HG03175 (cell line): ENCODE data around the gene MPZL1.

Source experiments
- ATAC-seq: cut with Tn5 transposase; IDR thresholded peaks from one replicate; pipeline ENCODE4 v1.9.1; 2021; ENCODE audit warnings: mild to moderate bottlenecking, moderate library complexity; ENCODE audit not compliant: unreplicated experiment

Gene MPZL1

DNA sequence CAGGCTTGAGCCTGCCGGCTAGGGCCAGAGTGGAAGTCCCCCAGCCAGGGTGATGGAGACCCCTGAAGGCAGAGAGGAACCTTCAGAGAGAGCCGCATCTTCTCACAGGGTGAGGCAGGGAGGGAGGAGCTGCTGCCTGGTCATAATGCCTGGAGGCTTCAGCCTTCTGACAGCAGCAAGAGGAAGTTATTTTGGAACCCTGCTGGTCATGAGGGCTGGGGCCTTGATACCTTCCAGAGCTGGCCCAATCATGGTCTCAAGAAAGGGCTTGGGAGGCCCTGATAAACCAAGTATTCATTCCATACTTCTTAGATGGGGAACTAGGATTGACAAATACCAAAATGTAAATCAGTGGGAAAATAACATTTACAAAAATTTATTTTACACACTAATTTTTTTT, 26.6 kb upstream of the MPZL1 start:
- no peak for ATAC-seq

DNA sequence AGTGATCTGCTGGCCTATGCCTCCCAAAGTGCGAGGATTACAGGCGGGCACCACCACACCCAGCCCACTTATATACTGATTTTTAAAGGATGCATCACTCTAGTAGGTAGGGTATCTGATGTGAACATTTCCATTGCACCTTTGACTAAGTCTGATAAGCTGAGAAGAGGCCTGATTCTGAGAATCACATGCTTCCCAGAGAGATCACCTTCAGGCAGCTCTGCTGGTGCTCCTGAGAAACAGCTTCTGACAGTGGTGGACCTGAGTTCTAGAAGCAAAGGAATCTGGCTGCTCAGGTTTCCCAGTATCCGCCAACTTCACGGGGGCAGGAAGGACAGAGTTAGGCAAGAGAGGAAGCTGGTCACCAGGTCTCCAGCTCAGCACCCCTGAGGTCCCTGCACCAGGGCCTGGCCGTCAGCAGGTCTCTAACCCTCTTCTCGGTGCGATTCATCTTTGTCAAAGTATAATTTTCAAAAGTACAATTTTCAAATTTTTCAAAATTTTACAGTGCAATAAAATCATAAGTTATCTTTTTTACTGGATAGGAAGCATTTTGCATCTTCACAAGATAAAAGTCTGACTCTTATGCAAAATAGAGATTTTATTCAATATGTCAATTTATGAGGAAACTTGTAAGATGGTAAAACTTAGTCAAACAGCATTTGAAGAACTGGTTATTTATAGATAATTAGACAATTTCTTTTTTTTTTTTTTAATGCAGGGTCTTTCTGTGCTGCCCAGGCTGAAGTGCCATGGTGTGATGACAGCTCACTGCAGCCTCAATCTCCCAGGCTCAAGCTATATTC, 25.8 kb upstream of the MPZL1 start:
- ATAC-seq, result no peak

DNA sequence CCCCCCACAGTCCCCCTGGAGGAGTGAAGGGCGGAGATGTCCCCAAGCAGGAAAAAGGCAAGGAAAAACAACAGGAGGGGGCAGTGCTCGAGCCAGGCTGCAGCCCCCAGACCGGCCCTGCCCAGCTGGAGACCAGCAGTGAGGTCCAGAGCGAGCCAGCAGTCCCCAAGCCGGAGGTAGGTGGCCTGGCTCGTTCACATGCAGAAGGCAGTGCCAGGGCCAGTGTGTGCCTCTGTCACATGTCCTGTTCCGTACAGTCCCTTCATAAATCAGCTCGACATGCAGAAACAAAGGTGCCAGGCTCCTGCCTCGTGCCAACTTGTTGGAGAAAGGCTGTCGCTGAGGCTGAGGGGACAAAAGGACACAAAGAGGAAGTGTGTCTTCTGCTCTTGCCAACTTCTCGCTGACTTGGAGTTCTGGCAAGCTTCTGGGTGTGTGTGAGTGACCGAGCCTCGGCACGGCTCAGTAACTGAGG, 24.1 kb upstream of the MPZL1 start:
- ATAC-seq, result no peak

DNA sequence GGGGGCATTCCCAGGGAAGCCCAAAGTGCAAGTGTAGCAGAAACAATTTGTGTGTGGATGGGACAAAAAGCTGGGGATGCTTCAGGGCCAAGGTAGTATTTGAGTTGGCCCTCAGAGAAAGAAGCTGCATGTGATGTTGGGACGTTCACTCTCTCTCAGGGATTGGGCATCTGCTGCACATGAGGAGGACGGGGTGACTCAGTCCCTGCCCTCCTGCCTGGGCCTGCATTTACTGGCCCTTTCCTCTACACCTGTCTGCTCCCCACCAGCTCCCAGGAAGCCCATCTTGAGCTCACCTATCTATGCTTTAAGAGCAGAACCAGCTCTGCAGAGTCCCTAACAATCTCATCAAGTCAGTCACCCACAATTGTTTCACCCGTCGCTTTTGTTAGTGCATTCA, 23.5 kb upstream of the MPZL1 start:
- no peak for ATAC-seq

DNA sequence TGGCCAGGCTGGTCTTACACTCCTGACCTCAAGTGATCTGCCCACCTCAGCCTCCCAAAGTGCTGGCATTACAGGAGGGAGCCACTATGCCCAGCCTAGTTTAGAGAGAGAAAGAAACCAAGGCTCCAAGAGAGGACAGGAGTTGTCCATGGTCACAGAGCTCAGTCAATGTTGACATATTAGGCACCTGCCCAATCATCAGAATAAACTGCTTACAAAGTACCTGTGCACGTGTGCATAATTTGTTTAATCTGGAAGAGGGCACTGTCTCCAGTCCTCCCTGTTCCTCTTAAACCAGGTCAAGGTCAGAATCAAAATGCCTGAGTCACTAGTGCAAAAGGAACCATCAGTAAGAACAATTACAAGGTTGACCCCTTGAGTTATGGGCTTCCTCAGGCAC, 20.3 kb upstream of the MPZL1 start:
- ATAC-seq, result no peak

DNA sequence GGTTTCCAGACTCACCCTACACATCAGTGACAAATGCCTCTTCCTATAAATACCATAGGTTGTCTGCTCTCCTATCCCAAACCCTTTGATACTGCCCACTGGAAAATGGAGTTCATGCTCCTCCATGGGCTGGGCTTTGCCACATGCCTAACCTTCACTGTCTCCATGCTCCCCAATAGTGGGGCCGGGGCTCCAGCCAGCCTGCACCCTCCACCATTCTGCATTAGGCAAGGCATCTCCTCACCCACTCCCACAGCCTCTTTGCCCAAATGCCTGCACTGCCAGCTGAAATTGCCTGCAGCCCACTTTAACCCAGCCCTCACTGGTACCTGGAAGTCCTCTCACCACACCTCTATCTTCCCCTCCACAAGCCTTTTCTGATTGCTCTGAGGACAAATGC, 18.2 kb upstream of the MPZL1 start:
- no peak for ATAC-seq

DNA sequence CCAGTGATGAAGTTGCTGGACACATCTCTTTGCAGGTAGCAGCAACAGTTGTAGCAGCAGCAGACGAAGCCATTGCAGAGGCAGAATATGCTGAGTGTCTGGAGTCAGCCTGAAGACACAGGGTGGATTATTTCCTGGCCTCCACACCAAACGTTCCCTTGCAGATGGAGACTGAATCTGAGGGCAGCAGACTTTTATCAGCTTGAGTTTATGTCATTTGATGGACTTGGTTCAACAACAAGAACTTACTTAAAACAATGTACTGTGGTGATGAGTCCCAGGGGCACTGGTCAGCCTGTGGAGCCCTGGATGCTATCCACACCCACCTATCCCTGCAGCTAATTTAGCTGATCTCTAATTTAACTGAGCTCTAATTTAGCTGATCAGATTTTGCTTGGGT, 17.1 kb upstream of the MPZL1 start:
- no peak for ATAC-seq

DNA sequence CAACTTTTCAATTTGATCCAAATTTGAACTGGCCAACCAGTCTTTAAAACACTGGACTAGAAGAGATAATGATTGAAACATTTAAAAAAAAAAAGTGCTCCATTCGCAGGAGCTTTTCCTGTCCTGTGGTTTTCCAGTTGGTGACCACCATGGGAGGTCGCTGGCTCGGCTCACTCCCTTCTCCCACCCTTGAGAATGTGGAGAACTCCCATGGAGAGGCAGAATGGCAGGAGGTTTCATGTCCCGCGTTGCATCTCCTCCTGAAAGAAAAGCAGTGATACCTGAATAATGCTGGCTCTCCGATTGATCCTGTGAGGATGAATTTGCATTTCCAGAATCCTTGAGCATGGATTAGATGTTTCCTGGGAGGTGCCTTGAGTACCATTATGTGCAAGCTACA, 16.5 kb upstream of the MPZL1 start:
- no peak for ATAC-seq

DNA sequence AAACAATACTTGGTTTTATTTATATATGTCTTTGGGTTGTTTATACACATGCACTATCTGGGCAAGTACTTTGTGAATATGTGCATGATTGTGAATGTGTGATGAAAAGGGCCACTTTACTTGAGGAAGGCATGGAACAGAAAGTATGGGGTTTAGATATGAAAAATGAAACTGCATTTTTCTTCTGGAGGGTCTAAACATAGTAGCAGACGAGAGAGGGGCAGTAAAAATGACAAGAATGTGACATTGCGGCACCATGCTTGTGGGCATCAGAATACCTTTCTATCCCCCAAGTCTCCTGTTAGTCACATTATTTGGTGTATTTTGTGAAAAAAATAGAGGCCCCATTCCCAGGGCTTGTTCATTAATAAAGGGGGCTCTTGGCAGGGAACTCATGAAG, 15.4 kb upstream of the MPZL1 start:
- no peak for ATAC-seq

DNA sequence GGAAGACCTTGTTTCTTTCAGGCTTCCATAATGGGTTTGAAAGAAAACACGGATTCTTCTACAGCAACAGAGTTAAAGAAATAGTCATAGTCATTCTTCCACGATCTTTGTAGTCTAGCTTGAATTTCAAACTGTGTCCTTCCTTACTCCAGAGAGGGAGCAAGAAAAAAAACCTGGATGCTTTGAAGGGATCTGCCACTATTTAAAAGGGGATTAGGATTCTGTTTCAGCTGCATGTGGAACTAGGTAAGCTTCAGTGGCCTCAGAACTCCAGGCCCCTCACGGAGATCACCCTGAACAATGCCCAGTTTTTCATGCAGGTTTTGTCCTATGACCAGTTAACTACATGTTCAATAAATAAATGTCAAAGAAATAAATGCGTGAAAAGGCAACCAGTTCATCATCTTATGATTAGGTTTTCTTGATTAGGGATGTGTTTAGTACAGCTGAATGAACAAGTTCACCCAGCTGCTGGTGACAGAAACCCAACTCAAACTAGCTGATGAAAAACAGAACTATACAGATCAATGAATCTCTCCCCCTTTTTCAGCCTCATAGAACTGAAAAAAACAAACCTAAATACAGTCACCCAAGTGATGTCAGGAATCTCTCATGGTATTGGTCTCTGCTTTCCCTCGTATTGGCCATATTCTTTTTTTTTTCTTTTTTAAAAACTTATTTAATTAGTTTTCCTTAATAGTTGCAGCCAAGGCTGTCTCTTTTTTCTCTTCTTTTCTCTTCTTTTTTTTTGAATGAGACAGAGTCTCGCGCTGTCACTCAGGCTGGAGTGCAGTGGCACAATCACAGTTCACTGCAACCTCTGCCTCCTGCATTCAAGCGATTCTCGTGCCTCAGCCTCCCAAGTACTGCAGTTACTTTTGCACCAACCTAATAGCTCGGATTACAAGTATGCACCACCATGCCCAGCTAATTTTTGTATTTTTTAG, 14.6 kb upstream of the MPZL1 start:
- ATAC-seq, result no peak

DNA sequence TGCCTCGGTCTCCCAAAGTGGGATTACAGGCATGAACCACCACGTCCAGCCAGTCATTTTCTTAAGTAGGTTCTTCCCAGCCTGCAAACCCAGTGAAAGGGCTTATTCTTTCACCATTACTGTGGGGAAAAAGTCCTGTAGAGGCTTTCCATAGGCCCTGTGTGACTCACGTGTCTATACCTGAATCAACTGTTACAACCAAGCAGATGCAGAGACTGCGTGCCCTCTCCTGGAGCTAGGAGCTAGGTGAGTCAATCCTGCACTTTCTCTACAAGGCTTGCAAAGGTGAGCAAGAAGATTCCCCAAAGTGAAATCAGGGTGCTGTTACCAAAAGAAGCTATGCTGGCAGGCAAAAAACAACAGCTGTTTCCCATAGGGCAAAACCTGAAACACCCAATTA, 13.8 kb upstream of the MPZL1 start:
- no peak for ATAC-seq

DNA sequence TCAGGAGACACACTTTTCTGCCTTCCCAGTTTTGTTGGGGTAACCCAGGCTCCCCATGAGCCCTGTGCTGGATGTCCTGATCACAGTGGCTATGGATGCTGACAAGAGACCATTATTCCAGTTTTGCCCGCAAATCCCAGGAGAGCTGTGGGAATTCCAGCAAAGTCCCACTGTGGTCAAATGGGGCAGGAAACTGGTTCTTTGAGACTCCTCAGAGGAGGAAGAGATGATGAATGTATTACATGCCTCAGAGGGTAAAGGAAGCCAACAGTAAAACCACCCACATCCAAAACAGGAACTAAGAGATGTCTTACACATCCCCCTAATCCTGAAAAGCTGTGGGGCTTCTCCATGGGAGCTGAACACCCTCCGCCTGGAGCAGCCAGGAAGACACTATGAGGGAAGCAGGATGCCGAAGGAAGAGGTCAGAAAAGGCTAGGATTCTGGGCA, 12.8 kb upstream of the MPZL1 start:
- peak; percentile 42 for ATAC-seq

DNA sequence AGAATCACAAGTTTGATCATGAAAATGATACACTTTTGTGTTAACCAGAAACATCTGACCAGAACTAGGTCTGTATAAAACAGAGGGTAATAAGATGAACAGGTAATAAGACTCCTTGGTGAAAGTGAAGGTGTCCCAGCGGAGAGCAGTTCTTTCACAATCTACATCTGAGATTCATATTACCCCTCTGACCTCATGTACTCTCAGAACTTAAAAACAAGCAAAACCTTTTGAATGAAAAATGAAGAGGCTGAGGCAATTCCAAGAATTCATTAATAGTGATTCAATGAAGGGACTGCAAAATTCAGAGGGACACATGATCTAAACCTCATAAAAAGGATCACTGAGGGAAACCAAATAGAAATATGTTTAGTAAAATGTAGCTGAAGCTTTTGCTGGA, 10.9 kb upstream of the MPZL1 start:
- no peak for ATAC-seq

DNA sequence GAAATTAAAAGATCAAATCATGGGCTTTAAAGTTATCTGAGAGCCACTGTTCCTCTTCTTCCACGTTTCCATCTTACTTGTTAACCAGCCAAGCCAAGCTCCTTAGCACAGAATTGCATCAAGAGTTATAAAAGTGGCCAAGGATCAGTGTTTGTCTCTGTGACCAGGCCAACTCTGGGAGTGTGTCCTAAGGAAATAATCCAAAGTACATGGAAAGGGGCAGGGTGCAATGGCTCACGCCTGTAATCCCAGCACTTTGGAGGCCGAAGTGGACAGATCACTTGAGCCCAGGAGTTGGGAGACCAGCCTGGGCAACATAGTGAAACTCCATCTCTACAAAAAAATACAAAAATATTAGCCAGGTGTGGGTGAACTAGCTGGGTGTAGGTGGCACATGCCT, 10.0 kb upstream of the MPZL1 start:
- no peak for ATAC-seq

DNA sequence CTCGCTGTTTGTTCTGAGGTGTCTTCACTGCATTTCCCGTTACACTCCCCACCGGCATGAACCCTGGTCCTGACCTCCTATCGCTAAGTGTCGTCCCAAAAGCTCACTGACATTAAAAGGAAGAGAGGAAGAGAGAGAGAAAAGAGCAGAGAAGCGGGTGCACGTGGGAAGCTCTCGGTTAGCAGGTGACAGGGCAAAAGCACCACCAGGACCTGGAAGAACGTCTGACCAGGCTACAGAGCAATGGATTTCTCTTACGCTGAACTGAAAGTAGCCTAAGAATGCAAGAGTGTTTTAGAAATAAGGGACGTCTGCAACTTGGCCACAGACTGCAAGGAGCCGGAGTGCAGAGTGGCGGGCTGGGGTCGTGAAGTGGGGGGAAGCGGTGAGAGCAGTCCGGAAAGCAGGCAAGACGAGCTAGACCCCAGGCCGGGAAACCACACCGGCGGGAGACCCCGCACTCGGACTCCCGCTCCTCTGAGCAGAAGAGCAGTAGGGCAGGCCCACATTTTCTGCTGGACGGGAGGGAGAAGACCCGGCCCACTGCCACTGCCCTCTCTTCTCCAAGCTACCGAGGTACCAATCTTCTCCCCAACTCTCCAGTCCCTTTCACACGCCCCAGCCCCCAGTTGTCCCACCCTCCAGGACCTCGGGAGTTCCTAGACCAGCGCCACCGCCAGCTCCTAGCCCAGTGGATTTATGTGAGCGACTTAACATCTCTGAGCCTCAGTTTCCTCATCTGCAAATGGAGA, 8.3 kb upstream of the MPZL1 start:
- ATAC-seq, result no peak

DNA sequence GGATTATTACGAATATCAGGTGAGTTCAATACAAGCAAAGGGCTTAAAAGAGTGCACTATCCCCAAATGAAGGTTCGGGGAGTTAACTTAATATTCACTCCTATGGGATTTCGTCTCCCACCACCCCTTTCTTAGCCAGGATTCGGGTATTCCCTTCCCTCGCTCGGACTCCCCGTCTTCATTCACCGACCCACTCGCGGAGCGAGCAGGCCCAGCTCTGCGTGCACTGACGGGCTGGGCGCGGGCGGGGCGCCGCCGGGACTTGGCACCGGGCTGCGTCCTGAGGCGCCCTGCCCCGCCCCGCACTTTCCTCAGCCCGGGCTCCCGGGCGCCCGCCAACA, 7.7 kb upstream of the MPZL1 start:
- peak; percentile 53 for ATAC-seq

DNA sequence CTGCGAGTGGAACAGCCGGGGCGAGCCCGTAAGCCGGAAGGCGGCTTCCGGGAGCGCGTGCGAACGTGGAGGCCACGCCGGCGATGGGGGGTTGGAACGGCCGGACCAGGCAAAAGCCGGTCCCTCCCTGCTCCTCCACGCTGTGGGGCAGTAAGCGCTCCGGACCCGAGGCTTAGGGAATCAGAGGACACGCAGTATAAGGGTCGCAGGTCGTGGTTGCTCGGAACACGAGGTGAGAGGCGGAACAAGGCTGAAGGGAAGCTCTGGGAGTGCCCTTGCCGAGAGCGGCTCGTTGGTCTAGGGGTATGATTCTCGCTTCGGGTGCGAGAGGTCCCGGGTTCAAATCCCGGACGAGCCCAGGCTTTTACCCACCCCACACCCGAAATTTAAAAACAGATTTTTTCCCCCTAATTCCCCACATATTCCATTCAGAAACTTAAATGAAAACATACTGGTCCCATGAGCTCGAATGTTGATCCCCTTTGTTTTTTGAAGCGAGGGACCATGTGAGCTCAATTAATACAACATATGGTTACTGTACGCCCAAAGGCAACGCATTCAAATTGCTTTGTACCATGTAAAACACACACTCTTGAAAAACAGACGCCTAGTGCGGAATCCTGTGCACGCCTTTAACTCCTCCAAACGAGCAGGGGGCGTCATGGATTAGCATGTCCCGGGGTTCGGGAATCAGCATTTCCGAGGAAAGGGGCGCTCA, 7.2 kb upstream of the MPZL1 start:
- peak; percentile 55 for ATAC-seq

DNA sequence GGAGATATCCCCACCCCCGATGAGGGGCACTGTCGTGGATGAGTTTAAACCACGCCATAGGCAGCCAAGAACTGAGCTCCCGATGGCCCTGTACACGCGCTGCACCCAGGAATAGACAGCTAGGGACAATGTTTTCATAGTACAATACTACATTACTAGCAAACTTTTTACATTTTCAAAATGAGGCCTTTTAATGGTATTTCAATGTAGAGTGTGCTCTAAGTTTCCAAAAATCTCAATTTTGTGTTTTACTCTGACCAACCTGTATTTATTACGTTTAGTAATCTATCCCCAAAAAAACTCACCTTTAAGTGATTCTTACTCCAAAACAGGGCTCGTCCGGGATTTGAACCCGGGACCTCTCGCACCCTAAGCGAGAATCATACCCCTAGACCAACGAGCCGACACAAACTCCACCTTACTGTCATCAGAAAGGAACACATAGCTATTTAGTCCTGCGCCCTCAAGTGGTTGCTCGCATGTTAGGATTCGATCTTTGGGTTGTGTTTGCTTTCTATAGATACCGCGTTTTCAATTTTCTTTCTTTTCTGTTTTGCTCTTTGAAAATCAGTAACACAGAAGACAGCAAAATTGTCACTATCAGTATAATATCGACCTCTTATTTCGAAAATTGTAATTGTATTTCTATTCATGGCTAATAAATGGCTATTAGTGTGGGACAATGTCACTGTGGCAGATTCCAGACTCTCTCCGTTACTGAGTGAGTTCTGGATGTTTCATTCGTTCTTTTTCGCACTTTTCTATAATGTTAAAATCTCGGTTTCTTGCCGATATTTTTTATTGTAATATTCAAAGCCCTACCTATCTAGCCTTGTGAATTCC, 6.4 kb upstream of the MPZL1 start:
- peak; percentile 45 for ATAC-seq

DNA sequence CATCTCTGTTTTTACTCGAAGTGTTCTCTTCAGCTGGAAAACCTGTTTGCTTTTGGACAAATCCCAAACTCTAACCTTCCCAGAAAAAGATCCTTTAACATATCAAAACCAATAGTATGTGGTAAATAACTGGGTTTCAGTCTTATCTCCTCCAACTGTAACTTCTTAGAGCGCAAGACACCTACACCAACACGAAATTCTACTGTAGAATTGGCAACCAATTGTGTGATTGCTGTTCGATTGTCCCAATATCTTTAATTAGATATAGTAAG, 5.8 kb upstream of the MPZL1 start:
- no peak for ATAC-seq

DNA sequence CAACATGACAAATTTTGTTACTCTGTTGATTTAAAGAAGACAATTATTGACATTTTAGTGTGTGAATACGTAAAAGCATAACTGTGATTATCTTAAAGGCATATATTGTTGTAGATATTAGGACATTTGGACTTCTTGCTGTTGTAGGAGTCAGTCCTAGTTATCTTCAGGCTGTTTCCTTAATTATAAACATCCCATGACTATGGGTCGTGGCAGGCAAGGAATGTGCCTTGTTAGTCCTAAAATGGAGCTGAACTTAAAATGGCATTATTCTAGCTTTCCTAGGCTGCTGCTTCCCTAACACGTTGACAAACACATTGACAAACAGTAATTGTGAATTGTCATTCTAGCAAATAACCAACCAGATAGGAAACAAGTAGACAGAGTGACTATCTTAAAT, 4.4 kb upstream of the MPZL1 start:
- ATAC-seq, result no peak
